Measurements from ENCODE around the gene SPATS1. TPM values are rescaled to one million over a fixed set of nuclear protein-coding genes. Genes with fewer than 3 reads are reported as not detected.

The SPATS1 gene
- total and polyA plus RNA-seq, 2 donors (not counting 1 experiment from before 2014, with no cell fraction given) = not detected

DNA sequence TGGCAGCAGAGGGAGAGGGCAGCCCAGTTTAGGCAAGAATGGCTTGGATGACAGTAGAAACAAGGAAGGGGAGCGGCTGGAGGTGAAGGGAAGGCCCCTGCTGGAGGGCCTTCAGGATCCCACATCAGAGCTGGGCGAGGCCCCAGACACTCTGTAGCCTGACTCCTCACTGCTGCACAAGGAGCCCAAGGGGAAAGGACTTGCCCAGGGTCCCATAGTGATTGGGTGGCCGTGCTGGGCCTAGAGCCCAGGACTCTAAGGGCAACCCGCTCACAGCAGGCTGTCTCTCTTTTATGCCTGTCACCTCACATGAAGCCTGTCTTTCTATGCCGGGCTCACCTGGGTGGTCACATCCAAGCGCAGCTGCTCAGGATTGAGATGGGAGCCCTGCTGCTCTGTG lies 38.6 kb upstream of the SPATS1 start:
- Histone ChIP-seq H4K20me1 (ENCODE audit: control insufficient read depth, insufficient read depth, low read length, poor library complexity, severe bottlenecking) (no peaks in the 10 kb centered on the region), H3K4me3 (ENCODE audit: control extremely low read depth in 1 of 5, extremely low read depth in 1 of 5, insufficient read depth in 1 of 5, low read depth in 2 of 5, low read length in 4 of 5) (no peak overlapping the region), H3K36me3 (replicated peaks in 1 of 2; ENCODE audit: control extremely low read depth in 1 of 2, control insufficient read depth in 1 of 2, extremely low read depth in 1 of 2, insufficient read depth in 2 of 2, low read length in 1 of 2) (peaks cover 0 to 63% of the 10 kb centered on the region in 2 experiments), H3K9me3 (ENCODE audit: control extremely low read depth in 1 of 3, control insufficient read depth in 2 of 3, insufficient read depth in 1 of 3, low read length in 2 of 3) (no peaks in the 10 kb centered on the region), H3K4me2 (replicated peaks; ENCODE audit: low read depth, low read length, poor library complexity, severe bottlenecking) (no peak overlapping the region), H3K9ac (ENCODE audit: low read length) (no peak overlapping the region), H3K79me2 (ENCODE audit: control insufficient read depth, insufficient read depth, low read length) (no peaks in the 10 kb centered on the region), H3K27ac (ENCODE audit: low read length in 2 of 2) (no peak overlapping the region), H2AFZ (ENCODE audit: insufficient read depth, low read depth, low read length, poor library complexity, severe bottlenecking) (no peak overlapping the region), H3K4me1 (ENCODE audit: control insufficient read depth in 2 of 2, insufficient read depth in 2 of 2, low read length in 2 of 2) (no peaks in the 10 kb centered on the region), H3K27me3 (replicated peaks in 1 of 4; ENCODE audit: control extremely low read depth in 1 of 4, control insufficient read depth in 3 of 4, insufficient read depth in 4 of 4, low read length in 3 of 4) (no peaks in the 10 kb centered on the region)
- Mint-ChIP-seq H3K27me3 (no peaks in the 10 kb centered on the region), H3K4me1 (no peaks in the 10 kb centered on the region), H3K4me3 (no peak overlapping the region), H3K27ac (no peak overlapping the region), H3K9me3 (ENCODE audit: insufficient read depth) (no peaks in the 10 kb centered on the region)
- no peak for TF ChIP-seq EZH2 (IDR thresholded peaks at IDR 0.05; ENCODE audit: borderline replicate concordance, insufficient read depth, low read depth, low read length, poor library complexity, severe bottlenecking)
- DNase-seq (no peak), ATAC-seq (ENCODE audit: low read depth) (no peak)
- intact Hi-C loops (cut with micrococcal nuclease) = loop anchor here (1.0 kb wide), 3 partner anchors 36 to 208 kb away; no protein-coding TSS in a partner anchor
- 96% methylated on average over 6 of the region's 6 CpGs for WGBS (ENCODE audit: insufficient coverage)
- CTCF ChIA-PET = interaction anchor here (0.7 to 9.6 kb wide), 6 partner anchors 9 to 207 kb away, joined by 3 to 107 read pairs (median 6); partner anchors contain the start of genes HSP90AB1, SLC29A1 and TMEM151B
- POLR2A ChIA-PET = no interaction called here

DNA sequence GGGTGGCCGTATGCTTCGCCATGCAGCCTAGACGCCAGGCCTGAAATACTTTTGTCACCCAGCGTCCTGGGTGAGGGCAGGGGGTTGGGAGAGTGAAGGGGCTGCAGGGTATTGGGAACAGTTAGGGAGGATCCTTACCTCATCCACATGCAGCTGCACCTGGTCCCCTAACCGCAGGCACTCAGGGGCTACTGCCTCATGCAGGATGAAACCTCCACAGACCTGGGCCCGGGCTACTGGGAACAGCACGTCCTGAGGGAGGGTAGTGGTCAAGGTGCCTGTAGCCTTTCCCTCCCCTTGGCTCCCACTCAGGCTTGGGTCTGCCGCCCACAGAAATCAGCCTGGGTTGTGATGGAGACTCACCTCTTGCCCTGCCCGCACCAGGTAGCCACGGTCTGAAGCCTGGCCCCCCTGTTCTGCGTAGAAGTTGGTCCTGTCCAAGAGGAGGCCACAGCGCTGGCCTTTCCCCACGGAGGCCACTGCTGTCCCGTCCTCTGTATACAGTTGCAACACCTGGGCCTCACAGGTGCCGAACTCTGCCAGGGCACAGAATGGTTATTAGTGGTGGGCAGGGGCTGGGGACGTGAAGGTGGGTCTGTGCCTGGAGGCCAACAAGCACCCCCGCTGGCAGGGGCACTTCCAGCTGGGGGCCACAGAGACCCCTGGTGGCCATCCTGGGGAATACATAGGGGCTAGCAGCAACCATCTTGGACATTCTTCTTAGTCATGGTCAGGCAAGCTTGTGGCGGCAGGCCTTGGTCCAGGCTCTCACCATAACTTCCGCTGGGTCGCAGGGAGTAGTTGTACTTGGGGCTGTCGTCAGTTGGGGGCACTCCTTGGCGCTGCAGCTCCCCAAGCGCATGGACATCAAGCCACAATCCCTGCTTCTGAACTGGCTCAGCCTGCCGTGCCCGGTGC lies 37.9 kb upstream of the SPATS1 start:
- intact Hi-C loops (cut with micrococcal nuclease) = loop anchor here (1.0 kb wide), 3 partner anchors 36 to 208 kb away; no protein-coding TSS in a partner anchor
- TF ChIP-seq, protein P1, sequence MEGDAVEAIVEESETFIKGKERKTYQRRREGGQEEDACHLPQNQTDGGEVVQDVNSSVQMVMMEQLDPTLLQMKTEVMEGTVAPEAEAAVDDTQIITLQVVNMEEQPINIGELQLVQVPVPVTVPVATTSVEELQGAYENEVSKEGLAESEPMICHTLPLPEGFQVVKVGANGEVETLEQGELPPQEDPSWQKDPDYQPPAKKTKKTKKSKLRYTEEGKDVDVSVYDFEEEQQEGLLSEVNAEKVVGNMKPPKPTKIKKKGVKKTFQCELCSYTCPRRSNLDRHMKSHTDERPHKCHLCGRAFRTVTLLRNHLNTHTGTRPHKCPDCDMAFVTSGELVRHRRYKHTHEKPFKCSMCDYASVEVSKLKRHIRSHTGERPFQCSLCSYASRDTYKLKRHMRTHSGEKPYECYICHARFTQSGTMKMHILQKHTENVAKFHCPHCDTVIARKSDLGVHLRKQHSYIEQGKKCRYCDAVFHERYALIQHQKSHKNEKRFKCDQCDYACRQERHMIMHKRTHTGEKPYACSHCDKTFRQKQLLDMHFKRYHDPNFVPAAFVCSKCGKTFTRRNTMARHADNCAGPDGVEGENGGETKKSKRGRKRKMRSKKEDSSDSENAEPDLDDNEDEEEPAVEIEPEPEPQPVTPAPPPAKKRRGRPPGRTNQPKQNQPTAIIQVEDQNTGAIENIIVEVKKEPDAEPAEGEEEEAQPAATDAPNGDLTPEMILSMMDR (IDR thresholded peaks at IDR 0.05) = peak; percentile 84
- no peak for TF ChIP-seq EZH2 (IDR thresholded peaks at IDR 0.05; ENCODE audit: borderline replicate concordance, insufficient read depth, low read depth, low read length, poor library complexity, severe bottlenecking)
- CTCF ChIA-PET = interaction anchor here (0.7 to 9.6 kb wide), 22 partner anchors 8 to 210 kb away, joined by 3 to 107 read pairs (median 5); partner anchors contain the start of genes AARS2, HSP90AB1 and TMEM151B
- Histone ChIP-seq H2AFZ (ENCODE audit: insufficient read depth, low read depth, low read length, poor library complexity, severe bottlenecking) (no peak overlapping the region), H4K20me1 (ENCODE audit: control insufficient read depth, insufficient read depth, low read length, poor library complexity, severe bottlenecking) (no peaks in the 10 kb centered on the region), H3K4me3 (ENCODE audit: control extremely low read depth in 1 of 5, extremely low read depth in 1 of 5, insufficient read depth in 1 of 5, low read depth in 2 of 5, low read length in 4 of 5) (no peak overlapping the region), H3K4me2 (replicated peaks; ENCODE audit: low read depth, low read length, poor library complexity, severe bottlenecking) (no peak overlapping the region), H3K27me3 (replicated peaks in 1 of 4; ENCODE audit: control extremely low read depth in 1 of 4, control insufficient read depth in 3 of 4, insufficient read depth in 4 of 4, low read length in 3 of 4) (no peaks in the 10 kb centered on the region), H3K27ac (ENCODE audit: low read length in 2 of 2) (no peak overlapping the region), H3K9ac (ENCODE audit: low read length) (no peak overlapping the region), H3K79me2 (ENCODE audit: control insufficient read depth, insufficient read depth, low read length) (no peaks in the 10 kb centered on the region), H3K36me3 (replicated peaks in 1 of 2; ENCODE audit: control extremely low read depth in 1 of 2, control insufficient read depth in 1 of 2, extremely low read depth in 1 of 2, insufficient read depth in 2 of 2, low read length in 1 of 2) (peaks cover 0 to 70% of the 10 kb centered on the region in 2 experiments), H3K9me3 (ENCODE audit: control extremely low read depth in 1 of 3, control insufficient read depth in 2 of 3, insufficient read depth in 1 of 3, low read length in 2 of 3) (no peaks in the 10 kb centered on the region), H3K4me1 (ENCODE audit: control insufficient read depth in 2 of 2, insufficient read depth in 2 of 2, low read length in 2 of 2) (no peaks in the 10 kb centered on the region)
- no peaks in the 10 kb centered on the region for H3K27me3 Mint-ChIP-seq
- 87% methylated on average over 22 of the region's 25 CpGs for WGBS (ENCODE audit: insufficient coverage)
- no peaks in the 10 kb centered on the region for H3K9me3 Mint-ChIP-seq (ENCODE audit: insufficient read depth)
- POLR2A ChIA-PET = interaction anchor here (1.1 kb wide), 1 partner anchor 302 kb away, joined by 7 read pairs; no protein-coding TSS in a partner anchor
- no peak overlapping the region for H3K4me3 Mint-ChIP-seq
- peak; percentile 89 for ATAC-seq (ENCODE audit: low read depth)
- H3K4me1 Mint-ChIP-seq = no peaks in the 10 kb centered on the region
- DNase-seq = peak; percentile 70
- no peak overlapping the region for H3K27ac Mint-ChIP-seq
